Measurements from ENCODE around the gene AMOT.

Gene AMOT

DNA sequence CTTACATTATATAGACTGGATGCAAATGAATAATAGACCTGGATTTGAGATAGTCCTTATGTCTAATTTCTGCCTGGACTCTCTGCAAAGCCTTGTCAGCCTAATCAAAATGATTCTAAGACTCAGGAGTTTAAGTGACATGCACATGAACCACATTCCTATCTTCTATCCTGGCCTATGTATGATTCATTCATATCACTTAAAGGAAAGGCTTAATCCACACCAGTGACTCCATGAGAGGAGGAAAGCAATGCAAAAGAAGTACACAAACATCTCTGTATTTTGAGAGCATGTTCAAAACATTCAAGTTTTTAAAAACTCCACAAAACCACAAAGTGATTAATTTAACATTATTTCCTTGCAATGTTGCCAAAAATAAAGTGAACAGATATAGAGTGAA, 14.6 kb downstream of the AMOT start:
- no peak for DNase-seq (ENCODE audit: extremely low read depth, low read depth)

GRCh38 chrX:112822892-112823291, 17.7 kb downstream of the AMOT start:
- TF ChIP-seq, protein P1, sequence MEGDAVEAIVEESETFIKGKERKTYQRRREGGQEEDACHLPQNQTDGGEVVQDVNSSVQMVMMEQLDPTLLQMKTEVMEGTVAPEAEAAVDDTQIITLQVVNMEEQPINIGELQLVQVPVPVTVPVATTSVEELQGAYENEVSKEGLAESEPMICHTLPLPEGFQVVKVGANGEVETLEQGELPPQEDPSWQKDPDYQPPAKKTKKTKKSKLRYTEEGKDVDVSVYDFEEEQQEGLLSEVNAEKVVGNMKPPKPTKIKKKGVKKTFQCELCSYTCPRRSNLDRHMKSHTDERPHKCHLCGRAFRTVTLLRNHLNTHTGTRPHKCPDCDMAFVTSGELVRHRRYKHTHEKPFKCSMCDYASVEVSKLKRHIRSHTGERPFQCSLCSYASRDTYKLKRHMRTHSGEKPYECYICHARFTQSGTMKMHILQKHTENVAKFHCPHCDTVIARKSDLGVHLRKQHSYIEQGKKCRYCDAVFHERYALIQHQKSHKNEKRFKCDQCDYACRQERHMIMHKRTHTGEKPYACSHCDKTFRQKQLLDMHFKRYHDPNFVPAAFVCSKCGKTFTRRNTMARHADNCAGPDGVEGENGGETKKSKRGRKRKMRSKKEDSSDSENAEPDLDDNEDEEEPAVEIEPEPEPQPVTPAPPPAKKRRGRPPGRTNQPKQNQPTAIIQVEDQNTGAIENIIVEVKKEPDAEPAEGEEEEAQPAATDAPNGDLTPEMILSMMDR (IDR thresholded peaks at IDR 0.05; ENCODE audit: low read depth, low read length): no peak
- no peak for DNase-seq (ENCODE audit: extremely low read depth, low read depth)

More for the DNA sequence above, 14.6 kb downstream of the AMOT start:
- TF ChIP-seq, protein P1 (IDR thresholded peaks at IDR 0.05; ENCODE audit: low read depth, low read length): no peak

DNA sequence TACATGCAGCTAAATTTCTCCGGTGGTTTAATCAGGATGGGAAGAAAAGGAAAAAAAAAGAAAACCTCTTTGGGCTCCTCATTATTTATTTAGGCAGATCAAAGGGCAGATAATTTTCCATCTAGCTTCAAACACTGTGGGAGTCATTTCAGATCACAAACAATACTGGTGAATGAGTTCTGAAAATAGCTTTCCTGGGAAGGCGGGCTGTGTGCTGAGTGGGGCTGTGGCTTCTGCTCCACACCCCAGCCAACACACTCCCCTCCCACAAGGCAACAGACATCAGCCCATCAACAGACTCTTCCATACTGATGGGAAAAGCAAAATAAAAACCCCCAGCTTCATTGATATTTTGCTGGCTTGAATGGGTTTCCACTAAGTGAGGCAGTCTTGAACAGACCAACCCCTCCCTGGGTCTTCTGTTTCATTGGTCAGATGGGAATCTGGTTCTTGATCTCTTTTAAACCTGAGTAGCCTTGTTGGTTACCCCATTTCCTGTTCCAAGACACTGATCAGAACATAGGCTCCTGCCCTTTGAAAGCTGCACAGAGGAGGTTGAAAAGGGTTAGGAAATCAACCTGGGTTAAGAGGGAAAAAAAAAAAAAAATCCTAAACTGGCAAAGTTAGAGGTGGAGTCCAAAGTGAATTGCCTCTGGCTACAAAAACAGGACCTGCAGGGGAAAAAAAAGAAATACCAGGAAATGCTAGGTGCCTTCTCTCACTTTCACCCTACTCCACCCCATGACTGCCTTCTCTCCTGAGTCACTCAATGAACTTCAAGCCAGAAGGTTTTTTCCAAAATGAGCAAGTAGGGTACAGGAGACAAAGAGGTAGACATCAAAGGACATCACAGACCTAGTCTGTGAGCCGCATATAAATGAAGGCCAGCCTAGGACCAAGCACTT, 20.0 kb downstream of the AMOT start:
- no peak for DNase-seq (ENCODE audit: extremely low read depth, low read depth)
- TF ChIP-seq, protein P1 (IDR thresholded peaks at IDR 0.05; ENCODE audit: low read depth, low read length): no peak

- no peak for DNase-seq (ENCODE audit: extremely low read depth, low read depth)
- TF ChIP-seq, protein P1 (IDR thresholded peaks at IDR 0.05; ENCODE audit: low read depth, low read length): no peak
These were observed 20.8 kb downstream of the AMOT start for GRCh38 chrX:112819813-112820212.

- DNase-seq (ENCODE audit: extremely low read depth, low read depth): peak; percentile 64
- TF ChIP-seq, protein P1 (IDR thresholded peaks at IDR 0.05; ENCODE audit: low read depth, low read length): no peak
These were observed 21.5 kb downstream of the AMOT start for GRCh38 chrX:112819008-112819640.

DNA sequence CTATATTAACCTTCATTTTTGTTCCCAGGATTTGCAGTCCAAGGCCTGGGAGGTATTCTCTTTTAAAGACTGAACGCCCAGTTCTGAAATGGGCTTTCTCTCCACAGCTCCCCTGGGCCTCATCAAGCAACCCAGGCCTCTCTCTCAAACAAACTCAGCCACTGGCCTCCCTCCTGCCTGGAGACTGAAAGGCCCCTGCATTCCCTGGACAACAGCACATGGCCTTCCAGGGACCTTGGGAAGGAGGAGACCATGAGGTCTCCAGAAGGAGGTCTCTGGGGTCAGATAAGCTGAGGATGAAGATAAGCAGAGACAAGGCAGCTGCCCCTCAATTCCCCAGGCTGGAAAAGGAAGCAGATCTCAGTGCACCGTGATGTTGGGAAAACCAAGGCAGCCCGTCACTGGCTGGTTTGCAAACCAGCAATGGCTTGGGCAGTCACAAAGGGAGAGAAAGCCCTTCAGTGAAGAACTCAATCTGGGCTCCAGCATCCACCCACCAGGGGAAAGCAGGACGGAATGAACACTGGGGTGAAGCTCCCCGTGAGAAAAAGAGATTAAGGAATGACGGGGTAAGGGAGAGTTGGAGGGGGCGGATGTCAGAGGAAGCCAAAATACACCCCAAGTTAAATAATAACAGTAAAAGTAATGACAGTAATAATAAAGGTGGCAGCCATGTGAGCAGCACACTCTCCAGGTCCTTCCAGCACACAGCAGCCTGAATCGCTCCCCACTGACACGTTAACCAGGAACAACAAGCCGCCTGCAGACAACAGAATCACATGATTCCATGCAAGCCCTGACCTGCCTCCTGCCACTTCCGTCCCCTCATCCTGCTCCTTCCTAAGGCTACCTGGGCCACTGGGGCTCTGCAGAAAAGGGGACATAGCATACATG, 22.3 kb downstream of the AMOT start:
- DNase-seq (ENCODE audit: extremely low read depth, low read depth): no peak
- TF ChIP-seq, protein P1 (IDR thresholded peaks at IDR 0.05; ENCODE audit: low read depth, low read length): no peak
